Measurements from ENCODE around the gene FAM170A. TPM values are rescaled to one million over a fixed set of nuclear protein-coding genes. Genes with fewer than 3 reads are reported as not detected.

The FAM170A gene
- total RNA-seq, 1 donor from 2014 or later = not detected

DNA sequence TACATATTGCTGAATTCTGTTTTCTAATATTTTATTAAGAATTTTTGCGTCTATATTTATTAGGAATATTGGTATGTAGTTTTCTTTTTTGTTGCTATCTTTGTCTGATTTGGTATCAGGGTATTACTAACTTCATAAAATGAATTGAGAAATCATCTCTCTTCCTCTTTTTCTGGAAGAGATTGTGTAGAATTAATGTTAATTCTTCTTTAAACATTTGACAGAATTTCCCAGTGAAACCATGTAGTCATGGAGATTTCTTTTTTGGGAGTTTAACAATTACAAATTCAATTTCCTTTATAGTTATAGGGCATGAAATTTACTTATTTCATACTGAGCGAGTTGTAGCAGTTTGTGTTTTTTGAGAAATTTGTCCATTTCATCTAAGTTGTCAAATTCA lies 3.3 kb upstream of the FAM170A start:
- TF ChIP-seq, protein P1, sequence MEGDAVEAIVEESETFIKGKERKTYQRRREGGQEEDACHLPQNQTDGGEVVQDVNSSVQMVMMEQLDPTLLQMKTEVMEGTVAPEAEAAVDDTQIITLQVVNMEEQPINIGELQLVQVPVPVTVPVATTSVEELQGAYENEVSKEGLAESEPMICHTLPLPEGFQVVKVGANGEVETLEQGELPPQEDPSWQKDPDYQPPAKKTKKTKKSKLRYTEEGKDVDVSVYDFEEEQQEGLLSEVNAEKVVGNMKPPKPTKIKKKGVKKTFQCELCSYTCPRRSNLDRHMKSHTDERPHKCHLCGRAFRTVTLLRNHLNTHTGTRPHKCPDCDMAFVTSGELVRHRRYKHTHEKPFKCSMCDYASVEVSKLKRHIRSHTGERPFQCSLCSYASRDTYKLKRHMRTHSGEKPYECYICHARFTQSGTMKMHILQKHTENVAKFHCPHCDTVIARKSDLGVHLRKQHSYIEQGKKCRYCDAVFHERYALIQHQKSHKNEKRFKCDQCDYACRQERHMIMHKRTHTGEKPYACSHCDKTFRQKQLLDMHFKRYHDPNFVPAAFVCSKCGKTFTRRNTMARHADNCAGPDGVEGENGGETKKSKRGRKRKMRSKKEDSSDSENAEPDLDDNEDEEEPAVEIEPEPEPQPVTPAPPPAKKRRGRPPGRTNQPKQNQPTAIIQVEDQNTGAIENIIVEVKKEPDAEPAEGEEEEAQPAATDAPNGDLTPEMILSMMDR (conservative IDR thresholded peaks at IDR 0.05; ENCODE audit: low read depth, low read length) = no peak
- no peak overlapping the region for H3K4me3 ChIP-seq (ENCODE audit: low read depth, low read length)
- no peak for DNase-seq (ENCODE audit: low read depth)

DNA sequence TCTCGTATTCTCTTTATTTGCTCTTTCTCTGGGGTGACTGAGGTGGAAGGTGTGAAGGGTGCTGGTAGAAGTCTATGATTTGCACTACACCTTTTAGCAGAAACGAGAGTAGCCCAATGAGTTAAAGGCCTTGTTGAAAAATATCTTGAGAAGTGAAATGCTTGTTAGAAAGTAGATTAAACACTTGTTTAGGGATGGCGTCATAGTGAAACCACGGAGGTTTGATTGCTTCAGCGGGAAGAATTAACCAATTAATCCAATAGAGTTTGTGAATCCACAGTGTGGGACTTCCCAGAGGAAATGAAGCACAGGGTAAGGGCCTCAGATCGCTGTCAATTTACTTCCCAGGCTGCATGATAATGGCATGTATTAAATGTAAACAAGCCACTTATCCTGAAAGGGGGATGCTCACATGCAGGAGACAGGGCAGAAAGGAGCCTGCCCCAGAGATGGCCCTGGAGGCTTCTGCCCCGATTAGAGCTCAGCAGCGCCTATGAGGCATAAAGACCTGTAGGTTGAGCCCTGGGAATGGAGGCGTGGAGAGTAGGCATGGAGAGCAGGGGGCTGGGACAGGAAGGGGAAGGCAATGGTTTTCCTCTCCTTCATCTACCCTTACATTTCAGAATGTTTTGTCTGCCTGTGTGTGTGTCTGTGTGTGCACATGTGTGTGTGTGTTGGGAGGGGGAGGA lies 1.5 kb downstream of the FAM170A start:
- H3K4me3 ChIP-seq (ENCODE audit: low read depth, low read length) = no peak overlapping the region
- no peak for DNase-seq (ENCODE audit: low read depth)
- TF ChIP-seq, protein P1 (conservative IDR thresholded peaks at IDR 0.05; ENCODE audit: low read depth, low read length) = no peak

DNA sequence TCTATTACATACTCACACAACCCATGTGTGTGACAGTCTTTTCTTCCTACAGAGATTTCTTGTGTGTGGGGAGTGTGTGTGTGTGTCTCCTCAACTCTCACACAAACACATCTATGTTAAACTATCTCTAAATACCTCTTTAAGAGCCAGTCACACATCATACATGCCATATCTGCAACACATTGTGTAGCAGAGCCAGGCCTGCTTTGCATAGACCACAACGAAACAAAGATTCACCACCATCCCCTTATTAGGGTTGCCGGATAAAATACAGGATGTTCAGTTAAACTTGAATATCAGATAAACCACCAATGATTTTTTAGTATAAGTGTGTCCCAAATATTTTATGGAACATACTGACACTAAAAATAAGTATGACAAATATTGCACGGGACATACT lies 2.3 kb downstream of the FAM170A start:
- no peak overlapping the region for H3K4me3 ChIP-seq (ENCODE audit: low read depth, low read length)
- TF ChIP-seq, protein P1 (conservative IDR thresholded peaks at IDR 0.05; ENCODE audit: low read depth, low read length) = no peak
- no peak for DNase-seq (ENCODE audit: low read depth)

DNA sequence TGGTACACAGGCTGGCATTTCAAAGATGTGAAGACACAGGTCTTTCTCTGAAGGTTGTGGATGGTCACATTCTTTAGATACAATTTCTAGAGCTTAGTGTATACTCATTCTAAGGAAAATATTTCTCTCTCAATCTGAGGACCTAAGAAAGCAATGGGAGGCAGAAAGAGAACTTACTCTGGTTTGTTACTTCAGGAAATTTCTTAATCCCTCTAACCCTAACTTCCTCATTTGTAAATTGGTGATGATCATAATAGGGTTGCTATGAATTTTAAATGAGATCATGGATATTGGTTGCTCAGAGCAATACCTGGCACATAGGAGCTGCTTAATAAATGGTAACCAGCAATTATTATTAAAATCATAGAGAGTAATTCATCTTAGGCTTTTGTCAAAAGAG lies 22.1 kb downstream of the FAM170A start:
- TF ChIP-seq, protein P1 (conservative IDR thresholded peaks at IDR 0.05; ENCODE audit: low read depth, low read length) = no peak
- H3K4me3 ChIP-seq (ENCODE audit: low read depth, low read length) = no peak overlapping the region
- DNase-seq (ENCODE audit: low read depth) = no peak

DNA sequence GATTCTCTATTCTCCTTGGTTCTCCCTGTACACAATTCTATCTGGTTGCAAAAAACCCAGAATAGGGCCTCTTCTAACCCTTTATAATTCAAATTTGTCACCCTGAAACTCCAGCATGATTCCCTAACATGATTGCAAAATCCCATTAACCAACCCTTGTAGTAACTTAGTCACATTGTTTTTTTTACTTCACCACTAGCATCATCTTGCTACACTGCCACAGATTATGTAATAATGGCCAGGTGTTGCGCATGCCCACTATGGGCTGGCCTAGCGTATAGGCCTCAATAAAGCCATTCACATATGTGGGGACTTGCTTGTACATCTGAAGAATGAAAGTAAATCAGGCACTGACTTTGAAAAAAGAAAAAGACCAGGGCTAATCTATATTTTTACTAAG lies 25.7 kb downstream of the FAM170A start:
- no peak overlapping the region for H3K4me3 ChIP-seq (ENCODE audit: low read depth, low read length)
- TF ChIP-seq, protein P1 (conservative IDR thresholded peaks at IDR 0.05; ENCODE audit: low read depth, low read length) = no peak
- DNase-seq (ENCODE audit: low read depth) = no peak

DNA sequence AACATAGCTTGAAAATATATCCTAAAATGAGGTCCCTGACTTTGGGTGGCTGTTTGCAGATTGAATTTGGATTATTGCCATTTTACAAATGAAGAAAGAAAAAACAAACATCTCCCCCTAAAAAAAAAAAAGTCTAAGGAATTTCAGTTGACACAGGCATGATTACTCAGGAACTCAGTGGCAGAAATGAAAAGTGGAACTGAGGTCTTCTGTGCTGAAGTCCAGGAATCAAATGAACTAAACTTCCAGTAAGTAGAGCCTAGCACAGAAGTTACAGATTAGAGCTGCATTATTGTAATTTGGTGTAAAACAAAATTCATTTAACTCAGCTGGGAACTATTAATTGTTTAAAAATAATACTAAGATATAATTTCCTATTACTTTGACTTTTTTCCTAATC lies 26.7 kb downstream of the FAM170A start:
- TF ChIP-seq, protein P1 (conservative IDR thresholded peaks at IDR 0.05; ENCODE audit: low read depth, low read length) = no peak
- DNase-seq (ENCODE audit: low read depth) = no peak
- no peak overlapping the region for H3K4me3 ChIP-seq (ENCODE audit: low read depth, low read length)

DNA sequence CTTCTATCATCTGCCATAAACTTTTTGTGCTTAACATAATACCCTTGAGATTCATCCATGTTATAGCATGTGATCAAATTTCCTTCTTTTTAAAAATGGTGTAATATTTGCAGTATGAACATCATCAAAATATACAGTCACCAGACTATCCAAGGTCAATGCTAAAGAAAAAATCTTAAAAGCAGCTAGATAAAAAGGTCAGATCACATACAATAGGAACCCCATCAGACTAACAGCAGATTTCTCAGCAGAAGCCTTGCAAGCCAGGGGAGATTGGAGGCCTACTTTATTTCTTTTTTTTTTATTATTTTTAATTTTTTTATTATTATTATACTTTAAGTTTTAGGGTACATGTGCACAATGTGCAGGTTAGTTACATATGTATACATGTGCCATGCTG lies 37.2 kb downstream of the FAM170A start:
- no peak overlapping the region for H3K4me3 ChIP-seq (ENCODE audit: low read depth, low read length)
- DNase-seq (ENCODE audit: low read depth) = no peak
- TF ChIP-seq, protein P1 (conservative IDR thresholded peaks at IDR 0.05; ENCODE audit: low read depth, low read length) = no peak
